HCT116 (cell line): ENCODE data around the gene OR2H2.

Experiments used
- CBX3 ChIP-seq: IDR thresholded peaks from 2 replicates; pipeline ENCODE4 v1.6.1; 2012; ENCODE audit warnings: low read depth
- CEBPB ChIP-seq: IDR thresholded peaks from 2 replicates; pipeline ENCODE4 v1.6.1; 2012; ENCODE audit warnings: low read depth
- CTCF ChIP-seq, 3 experiments: fragments of 200-600 bp in 1 of 3; sonication (generic) in 1 of 3; IDR thresholded peaks in 2 of 3; conservative IDR thresholded peaks in 1 of 3; 2 replicates each; pipeline ENCODE4 v1.5.1; 2012 to 2017; ENCODE audit warnings: low read depth in 2 of 3, low read length in 2 of 3, antibody characterized with exemption in 1 of 3, borderline replicate concordance in 1 of 3, control low read depth in 1 of 3, mild to moderate bottlenecking in 1 of 3, mixed read lengths in 1 of 3, mixed run types in 1 of 3, moderate library complexity in 1 of 3; ENCODE audit not compliant: insufficient read depth in 1 of 3
- EZH2 ChIP-seq: fragments of 200-600 bp; sonication (generic); IDR thresholded peaks from 2 replicates; pipeline ENCODE4 v1.6.1; 2017; ENCODE audit warnings: antibody characterized with exemption, mixed run types
- EZH2phosphoT487 ChIP-seq: fragments of 200-600 bp; IDR thresholded peaks from 2 replicates; pipeline ENCODE4 v1.6.1; 2018; ENCODE audit warnings: antibody characterized with exemption, borderline replicate concordance
- MAX ChIP-seq: IDR thresholded peaks from 2 replicates; pipeline ENCODE4 v1.6.1; 2012
- POLR2A ChIP-seq: IDR thresholded peaks from 2 replicates; pipeline ENCODE4 v1.7.0; 2011; ENCODE audit warnings: borderline replicate concordance; ENCODE audit not compliant: insufficient read depth, insufficient read length; ENCODE audit errors: extremely low read depth
- POLR2AphosphoS5 ChIP-seq: IDR thresholded peaks from 2 replicates; pipeline ENCODE4 v1.6.1; 2011; ENCODE audit warnings: mild to moderate bottlenecking, low read depth, low read length, moderate library complexity
- REST ChIP-seq: IDR thresholded peaks from 2 replicates; pipeline ENCODE4 v1.6.1; 2012; ENCODE audit warnings: low read depth
- SP1 ChIP-seq: IDR thresholded peaks from 2 replicates; pipeline ENCODE4 v1.6.1; 2012; ENCODE audit warnings: low read depth
- SRF ChIP-seq: IDR thresholded peaks from 2 replicates; pipeline ENCODE4 v1.6.1; 2012; ENCODE audit warnings: low read depth
- YY1 ChIP-seq: IDR thresholded peaks from 2 replicates; pipeline ENCODE4 v1.6.1; 2011; ENCODE audit warnings: low read length, low read depth, moderate library complexity, mild to moderate bottlenecking; ENCODE audit not compliant: insufficient replicate concordance; ENCODE audit errors: extremely low read depth
- ZFX ChIP-seq: fragments of 450-650 bp; IDR thresholded peaks from 2 replicates; pipeline ENCODE4 v1.6.1; 2017
- ZNF274 ChIP-seq: fragments of 200-500 bp; sonication (Bioruptor generic); IDR thresholded peaks from 2 replicates; pipeline ENCODE4 v1.6.1; 2014; ENCODE audit warnings: mild to moderate bottlenecking, low read depth, low read length, inconsistent platforms

- TF ChIP-seq EZH2: no peak
- TF ChIP-seq CTCF (IDR thresholded peaks at IDR 0.05 in 2 of 3, conservative IDR thresholded peaks at IDR 0.05 in 1 of 3; ENCODE audit: borderline replicate concordance in 1 of 3, insufficient read depth in 1 of 3, low read depth in 2 of 3, low read length in 2 of 3): no peak
- TF ChIP-seq POLR2A: no peak
- no peak for TF ChIP-seq MAX
- TF ChIP-seq CBX3: no peak
- TF ChIP-seq REST: no peak
- TF ChIP-seq POLR2AphosphoS5: no peak
- no peak for TF ChIP-seq SRF
- TF ChIP-seq EZH2phosphoT487: no peak
- no peak for TF ChIP-seq SP1
- no peak for TF ChIP-seq YY1
- TF ChIP-seq CEBPB: no peak
- TF ChIP-seq ZFX: no peak
- TF ChIP-seq ZNF274: no peak
These were observed 25.6 kb downstream of the OR2H2 start for GRCh38 chr6:29610540-29610939.
